ENCODE data around the gene SKA2. TPM values are rescaled to one million over a fixed set of nuclear protein-coding genes. Genes with fewer than 3 reads are reported as not detected.
A peak's percentile ranks its signal among the peaks of the same experiment; 100 is the strongest.

SKA2 gene
- total RNA-seq, 1 donor from 2014 or later, result 30.0 TPM

Small RNA genes within 50 kb of the gene (microRNA-seq; reads per million reads assigned to microRNA genes)
- gene MIR301A, result 299 reads per million, percentile 70 among the genes with 10 or more reads in this experiment
- gene MIR454, result 481 reads per million, percentile 79 among the genes with 10 or more reads in this experiment

Other genes starting within 250 kb of the SKA2 start
- 16.0 TPM for gene TRIM37, start 48.3 kb downstream of the SKA2 start, total RNA-seq
- 0.78 TPM for gene PRR11, start 560 bp upstream of the SKA2 start, total RNA-seq
- 8.9 TPM for gene SMG8, start 54.8 kb upstream of the SKA2 start, total RNA-seq
- 1.2 TPM for gene GDPD1, start 65.3 kb upstream of the SKA2 start, total RNA-seq
- 59.4 TPM for gene YPEL2, start 176.5 kb upstream of the SKA2 start, total RNA-seq

All from cardiac septum (tissue), 1 donor.